Uterus (tissue), 2 donors: ENCODE results near the gene CPSF4.

Source experiments
- CTCF ChIP-seq, 4 experiments: fragments of 200-600 bp in 2 of 4; fragments of 450-650 bp in 2 of 4; sonication (generic) in 2 of 4; IDR thresholded peaks; one replicate each; pipeline ENCODE4 v1.5.1; 2016 to 2019; ENCODE audit warnings: antibody characterized with exemption in 4 of 4, mild to moderate bottlenecking in 2 of 4, moderate library complexity in 1 of 4
- POLR2A ChIP-seq, 2 donors: fragments of 450-650 bp; IDR thresholded peaks; one replicate each; pipeline ENCODE4 v1.6.1; 2016; ENCODE audit warnings: antibody characterized with exemption in 2 of 2, mild to moderate bottlenecking in 1 of 2, moderate library complexity in 1 of 2

GRCh38 chr7:99420986-99421385 is 17.8 kb upstream of the CPSF4 start:
- TF ChIP-seq CTCF (IDR thresholded peaks at IDR 0.05) (no peak), POLR2A (IDR thresholded peaks at IDR 0.05) (no peak)
